ENCODE data around the gene SPRED2. TPM values are rescaled to one million over a fixed set of nuclear protein-coding genes. Genes with fewer than 3 reads are reported as not detected.

The SPRED2 gene
- polyA plus RNA-seq, 1 donor = 28.3 TPM

GRCh38 chr2:65275141-65275915, 157.1 kb downstream of the SPRED2 start:
- no peak for DNase-seq

GRCh38 chr2:65273344-65273743, 159.1 kb downstream of the SPRED2 start:
- DNase-seq = no peak

GRCh38 chr2:65268957-65269356, 163.4 kb downstream of the SPRED2 start:
- no peak for DNase-seq

GRCh38 chr2:65267008-65267407, 165.4 kb downstream of the SPRED2 start:
- DNase-seq = no peak

GRCh38 chr2:65265671-65266045, 166.7 kb downstream of the SPRED2 start:
- no peak for DNase-seq

GRCh38 chr2:65264821-65265670, 167.4 kb downstream of the SPRED2 start:
- peak; percentile 77 for DNase-seq

- no peak for DNase-seq
These were observed 168.4 kb downstream of the SPRED2 start for GRCh38 chr2:65263986-65264385.

GRCh38 chr2:65263262-65263661, 169.1 kb downstream of the SPRED2 start:
- no peak for DNase-seq

GRCh38 chr2:65261676-65262075, 170.7 kb downstream of the SPRED2 start:
- no peak for DNase-seq

Other genes starting within 250 kb of the SPRED2 start
- gene ACTR2, start 204.8 kb downstream of the SPRED2 start, polyA plus RNA-seq (ENCODE audit: insufficient read length) = 110 TPM

Data from hindlimb muscle (tissue), 1 donor.